HG02678 (cell line): ENCODE results near the gene DCAF11.

Experiments
- ATAC-seq: cut with Tn5 transposase; IDR thresholded peaks from one replicate; pipeline ENCODE4 v1.9.1; 2021; ENCODE audit warnings: mild to moderate bottlenecking, moderate library complexity; ENCODE audit not compliant: unreplicated experiment

Gene DCAF11

GRCh38 chr14:24137529-24138395 lies 23.2 kb downstream of the DCAF11 start:
- no peak for ATAC-seq

GRCh38 chr14:24138396-24139271 lies 24.1 kb downstream of the DCAF11 start:
- no peak for ATAC-seq

- ATAC-seq = no peak
Observed at GRCh38 chr14:24139272-24139934, 24.8 kb downstream of the DCAF11 start.

GRCh38 chr14:24141097-24141880 lies 26.7 kb downstream of the DCAF11 start, which contains the start of gene EMC9:
Gene EMC9 (minus strand): TSS chr14:24141591. CDS start chr14:24141304, 287 bp downstream.
- peak; percentile 88 for ATAC-seq

GRCh38 chr14:24143511-24143910 lies 28.9 kb downstream of the DCAF11 start:
- ATAC-seq = no peak

GRCh38 chr14:24144451-24144850 lies 29.9 kb downstream of the DCAF11 start:
- no peak for ATAC-seq

GRCh38 chr14:24145219-24145618 lies 30.6 kb downstream of the DCAF11 start:
- no peak for ATAC-seq

GRCh38 chr14:24145690-24146452 lies 31.3 kb downstream of the DCAF11 start:
- ATAC-seq = no peak

GRCh38 chr14:24146453-24146977 lies 31.9 kb downstream of the DCAF11 start, which contains the start of gene PSME2:
Gene PSME2 (minus strand): TSS chr14:24146610. CDS start chr14:24146581, 29 bp downstream.
- ATAC-seq = peak; percentile 59

GRCh38 chr14:24146978-24147760 lies 32.6 kb downstream of the DCAF11 start, which contains the start of gene RNF31:
Gene RNF31 (plus strand): TSS chr14:24147498. CDS start chr14:24147699, 201 bp downstream.
- peak; percentile 84 for ATAC-seq

GRCh38 chr14:24147761-24148428 lies 33.3 kb downstream of the DCAF11 start:
- ATAC-seq = no peak

- ATAC-seq = no peak
Observed at GRCh38 chr14:24149302-24149969, 34.9 kb downstream of the DCAF11 start.

GRCh38 chr14:24150061-24150460 lies 35.5 kb downstream of the DCAF11 start:
- ATAC-seq = no peak

GRCh38 chr14:24150567-24150966 lies 36.0 kb downstream of the DCAF11 start:
- ATAC-seq = no peak

- no peak for ATAC-seq
Observed at GRCh38 chr14:24150993-24151392, 36.4 kb downstream of the DCAF11 start.

- ATAC-seq = no peak
Observed at GRCh38 chr14:24151404-24152080, 37.0 kb downstream of the DCAF11 start.

GRCh38 chr14:24155100-24155499 lies 40.5 kb downstream of the DCAF11 start:
- no peak for ATAC-seq
